HG03280 (cell line): ENCODE measurements around the gene ABL1.
"Not testable (repeated sequence)": the region's sequence is repeated elsewhere in the genome, so short reads cannot be mapped to it uniquely, and the experiment has no call there.

Source experiments
- ATAC-seq: cut with Tn5 transposase; IDR thresholded peaks from one replicate; pipeline ENCODE4 v1.9.1; 2021; ENCODE audit warnings: mild to moderate bottlenecking, moderate library complexity; ENCODE audit not compliant: unreplicated experiment

The ABL1 gene

GRCh38 chr9:130834371-130835336 is at the start of gene ABL1:
ABL1 (plus strand) TSS chr9:130835254; CDS start chr9:130835447, 193 bp downstream.
- ATAC-seq = peak; percentile 56

GRCh38 chr9:130785940-130786508 is 49.0 kb upstream of the ABL1 start:
- ATAC-seq = no peak

- no peak for ATAC-seq
Measured at GRCh38 chr9:130786526-130786925, 48.5 kb upstream of the ABL1 start.

GRCh38 chr9:130789747-130790672 is 45.0 kb upstream of the ABL1 start:
- no peak for ATAC-seq

GRCh38 chr9:130791303-130791894 is 43.7 kb upstream of the ABL1 start:
- no peak for ATAC-seq

GRCh38 chr9:130793589-130793988 is 41.5 kb upstream of the ABL1 start:
- no peak for ATAC-seq

- not testable (repeated sequence) for ATAC-seq
Measured at GRCh38 chr9:130794021-130794420, 41.0 kb upstream of the ABL1 start.

GRCh38 chr9:130794423-130794822 is 40.6 kb upstream of the ABL1 start:
- not testable (repeated sequence) for ATAC-seq

GRCh38 chr9:130794923-130795495 is 40.0 kb upstream of the ABL1 start:
- no peak for ATAC-seq

- ATAC-seq = not testable (repeated sequence)
Measured at GRCh38 chr9:130803116-130803515, 31.9 kb upstream of the ABL1 start.

- no peak for ATAC-seq
Measured at GRCh38 chr9:130805510-130806326, 29.3 kb upstream of the ABL1 start.

- no peak for ATAC-seq
Measured at GRCh38 chr9:130806327-130806716, 28.7 kb upstream of the ABL1 start.

- no peak for ATAC-seq
Measured at GRCh38 chr9:130810609-130811136, 24.4 kb upstream of the ABL1 start.

- ATAC-seq = no peak
Measured at GRCh38 chr9:130815242-130815808, 19.7 kb upstream of the ABL1 start.

GRCh38 chr9:130817914-130818313 is 17.1 kb upstream of the ABL1 start:
- no peak for ATAC-seq

- no peak for ATAC-seq
Measured at GRCh38 chr9:130820135-130820738, 14.8 kb upstream of the ABL1 start.

GRCh38 chr9:130823435-130823834 is 11.6 kb upstream of the ABL1 start:
- ATAC-seq = no peak

- ATAC-seq = no peak
Measured at GRCh38 chr9:130824079-130824478, 11.0 kb upstream of the ABL1 start.
